Right lobe of liver (tissue), 4 donors: Measurements from ENCODE around the gene REV3L.

Experiments
- CTCF ChIP-seq, 4 donors: fragments of 200-600 bp in 3 of 4; fragments of 450-650 bp in 1 of 4; IDR thresholded peaks; one replicate each; pipeline versions ENCODE4 v1.5.1 to v1.8.0; 2016 to 2022; ENCODE audit warnings: antibody characterized with exemption in 4 of 4, mild to moderate bottlenecking in 2 of 4
- POLR2A ChIP-seq: fragments of 450-650 bp; IDR thresholded peaks from one replicate; pipeline ENCODE4 v1.6.1; 2017; ENCODE audit warnings: antibody characterized with exemption, mild to moderate bottlenecking
- donor health status: DM: no; HTN: no; CAD: no.
- donor health status: DM: no; HTN: no; CAD: no.
- donor health status: DM: no; HTN: yes; CAD: no.

GRCh38 chr6:111294374-111294967, 188.5 kb downstream of the REV3L start:
- TF ChIP-seq CTCF (IDR thresholded peaks at IDR 0.05) (no peak), POLR2A (no peak)
